Breast epithelium (tissue), 4 donors: ENCODE data around the gene COPS6. TPM values are rescaled to one million over a fixed set of nuclear protein-coding genes. Genes with fewer than 3 reads are reported as not detected.

ENCODE experiments used
- DNase-seq, 2 donors: peaks; one replicate each; pipeline ENCODE4 v3.0.0-alpha.2; 2019; ENCODE audit warnings: low spot score in 2 of 2
- H3K27ac ChIP-seq, 2 donors: fragments of 200-600 bp; sonication (generic) in 1 of 2; one replicate each; pipeline ENCODE4 v1.5.1; 2016 to 2019; ENCODE audit warnings: mild to moderate bottlenecking in 1 of 2
- H3K27me3 ChIP-seq, 2 donors: fragments of 200-600 bp; sonication (generic) in 1 of 2; one replicate each; pipeline versions ENCODE4 v1.5.1 to v1.6.0; 2017 to 2019; ENCODE audit warnings: control low read depth in 1 of 2, mild to moderate bottlenecking in 1 of 2
- H3K36me3 ChIP-seq: fragments of 200-600 bp; one replicate; pipeline ENCODE4 v1.5.1; 2019
- H3K4me1 ChIP-seq, 2 donors: fragments of 200-600 bp; sonication (generic); one replicate each; pipeline ENCODE4 v1.5.1; 2016 to 2019; ENCODE audit warnings: control low read depth in 1 of 2
- H3K4me3 ChIP-seq, 3 donors: fragments of 200-600 bp; sonication (generic); 1 replicate in 2 of 3; 2 replicates in 1 of 3; pipeline ENCODE4 v1.5.1; 2016 to 2019; ENCODE audit warnings: mild to moderate bottlenecking in 3 of 3, moderate library complexity in 2 of 3
- H3K9me3 ChIP-seq, 2 donors: fragments of 200-600 bp; sonication (generic) in 1 of 2; one replicate each; pipeline ENCODE4 v1.5.1; 2016 to 2019; ENCODE audit warnings: control low read depth in 1 of 2
- CTCF ChIP-seq, 3 donors: fragments of 450-650 bp; IDR thresholded peaks; one replicate each; pipeline ENCODE4 v1.5.1; 2016 to 2017; ENCODE audit warnings: antibody characterized with exemption in 3 of 3, mild to moderate bottlenecking in 3 of 3, moderate library complexity in 3 of 3
- POLR2A ChIP-seq: fragments of 450-650 bp; IDR thresholded peaks from one replicate; pipeline ENCODE4 v1.6.1; 2016; ENCODE audit warnings: antibody characterized with exemption, mild to moderate bottlenecking, moderate library complexity
- POLR2AphosphoS5 ChIP-seq, 3 donors: sonication (generic); formaldehyde crosslinking; IDR thresholded peaks; one replicate each; pipeline ENCODE4 v1.6.1; 2017; ENCODE audit warnings: antibody characterized with exemption in 3 of 3
- intact Hi-C: fragments of 100-400 bp; cut with DNase I; formaldehyde crosslinking; loops from one replicate; pipeline ENCODE4 v1.15.1; 2023; ENCODE audit warnings: low total_unique reads
- total RNA-seq, 3 donors: library from RNA; depleted of rRNA; stranded (reverse); fragments of >200 nt; gene quantifications; one replicate each; pipeline ENCODE4 v1.1.0, GENCODE V29; 2016

COPS6 gene
- total RNA-seq, 3 donors from 2014 or later: 40.8 to 73.4 (median 49.6) TPM

- no peak for DNase-seq
- intact Hi-C loops: no loop called here
- Histone ChIP-seq H3K4me3 (no peak overlapping the region), H3K36me3 (no peaks in the 10 kb centered on the region), H3K4me1 (peaks cover 3 to 7% of the 10 kb centered on the region in 2 donors), H3K27ac (peak overlapping the region; percentile 15 to 57), H3K9me3 (no peaks in the 10 kb centered on the region), H3K27me3 (no peaks in the 10 kb centered on the region)
- TF ChIP-seq POLR2AphosphoS5 (IDR thresholded peaks at IDR 0.05) (no peak), POLR2A (no peak), CTCF (IDR thresholded peaks at IDR 0.05) (no peak)
Measured at GRCh38 chr7:100122568-100122967, 33.8 kb downstream of the COPS6 start.

GRCh38 chr7:100124301-100125230, 35.8 kb downstream of the COPS6 start:
- intact Hi-C loops: no loop called here
- DNase-seq: no peak
- no peaks in the 10 kb centered on the region for H3K27me3 ChIP-seq
- H3K27ac ChIP-seq: no peak overlapping the region
- peaks cover 0 to 7% of the 10 kb centered on the region in 2 donors for H3K4me1 ChIP-seq
- no peaks in the 10 kb centered on the region for H3K36me3 ChIP-seq
- TF ChIP-seq CTCF (IDR thresholded peaks at IDR 0.05) (no peak), POLR2AphosphoS5 (IDR thresholded peaks at IDR 0.05) (no peak)
- no peak overlapping the region for H3K4me3 ChIP-seq
- H3K9me3 ChIP-seq: no peaks in the 10 kb centered on the region

GRCh38 chr7:100126239-100126930, 37.6 kb downstream of the COPS6 start:
- intact Hi-C loops: no loop called here
- Histone ChIP-seq H3K9me3 (no peaks in the 10 kb centered on the region), H3K27me3 (no peaks in the 10 kb centered on the region), H3K4me1 (no peaks in the 10 kb centered on the region), H3K36me3 (no peaks in the 10 kb centered on the region), H3K27ac (peak overlapping the region; percentile 98 to 99), H3K4me3 (peak overlapping the region; percentile 88 to 94 (median 90))
- TF ChIP-seq CTCF (IDR thresholded peaks at IDR 0.05) (peak in 2 of 3 donors; percentile 15 to 32), POLR2A (no peak)
- no peak for DNase-seq

GRCh38 chr7:100126931-100127865, 38.4 kb downstream of the COPS6 start, which contains the start of gene MBLAC1:
TSS of gene MBLAC1 (plus strand) at chr7:100126967. CDS start at chr7:100127396, 429 bp downstream.
- no peaks in the 10 kb centered on the region for H3K4me1 ChIP-seq
- intact Hi-C loops: no loop called here
- peak within 1 kb of the TSS; percentile 88 to 94 (median 90) for H3K4me3 ChIP-seq
- H3K27me3 ChIP-seq: no peaks in the 10 kb centered on the region
- peak; percentile 74 to 90 for DNase-seq
- no peaks in the 10 kb centered on the region for H3K36me3 ChIP-seq
- TF ChIP-seq POLR2A (peak; percentile 32), CTCF (IDR thresholded peaks at IDR 0.05) (no peak), POLR2AphosphoS5 (IDR thresholded peaks at IDR 0.05) (peak; percentile 84 to 95 (median 85))
- peak within 1 kb of the TSS; percentile 98 to 99 for H3K27ac ChIP-seq
- H3K9me3 ChIP-seq: no peaks in the 10 kb centered on the region
